Measurements from ENCODE around the gene IL6ST. TPM values are rescaled to one million over a fixed set of nuclear protein-coding genes. Genes with fewer than 3 reads are reported as not detected.
"Not testable (repeated sequence)": the region's sequence is repeated elsewhere in the genome, so short reads cannot be mapped to it uniquely, and the experiment has no call there.

Gene IL6ST
- total and polyA plus RNA-seq, 10 of the 15 experiments (the other 5 are each of a cell fraction or from before 2014, with no cell fraction given): 1.5 to 139 (median 13.0) TPM

DNA sequence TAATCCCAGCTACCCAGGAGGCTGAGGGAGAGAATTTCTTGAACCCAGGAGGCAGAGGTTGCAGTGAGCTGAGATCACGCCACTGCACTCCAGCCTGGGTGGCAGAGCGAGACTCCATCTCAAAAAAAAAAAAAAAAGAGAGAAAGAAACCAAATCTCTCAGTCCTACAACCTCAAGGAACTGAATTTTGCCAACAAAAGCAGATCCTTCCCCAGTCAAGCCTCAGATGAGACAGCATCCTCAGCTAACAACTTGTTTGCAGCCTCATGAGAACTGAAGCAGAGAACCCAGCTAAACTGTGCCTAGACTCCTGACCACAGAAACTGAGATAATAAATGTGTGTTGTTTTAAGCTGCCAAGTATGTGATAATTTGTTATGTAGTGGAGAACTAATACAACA lies 7.5 kb upstream of the IL6ST start:
- H4K20me1 ChIP-seq (ENCODE audit: control insufficient read depth, insufficient read depth): no peaks in the 10 kb centered on the region
- H3K9ac ChIP-seq (ENCODE audit: control insufficient read depth, insufficient read depth, low read length): no peak overlapping the region
- CTCF ChIA-PET: interaction anchor here (1.2 to 1.5 kb wide), 3 partner anchors 10 to 47 kb away, joined by 3 to 4 read pairs (median 3); no protein-coding TSS in a partner anchor
- H3K79me2 ChIP-seq (ENCODE audit: control insufficient read depth, insufficient read depth, low read length): no peaks in the 10 kb centered on the region
- no peaks in the 10 kb centered on the region for H3K27me3 ChIP-seq (replicated peaks in 1 of 2; ENCODE audit: control insufficient read depth in 2 of 2, insufficient read depth in 2 of 2, low read length in 1 of 2)
- FAIRE-seq: no peak
- 14% methylated on average over 1 of the region's 2 CpGs for WGBS (ENCODE audit: insufficient coverage, insufficient replicate concordance, low lambda C conversion rate, missing lambda C conversion rate)
- TF ChIP-seq, protein P1, sequence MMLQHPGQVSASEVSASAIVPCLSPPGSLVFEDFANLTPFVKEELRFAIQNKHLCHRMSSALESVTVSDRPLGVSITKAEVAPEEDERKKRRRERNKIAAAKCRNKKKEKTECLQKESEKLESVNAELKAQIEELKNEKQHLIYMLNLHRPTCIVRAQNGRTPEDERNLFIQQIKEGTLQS (IDR thresholded peaks at IDR 0.05; ENCODE audit: borderline replicate concordance, extremely low read depth, low read depth, low read length): no peak
- TF ChIP-seq MXI1 (IDR thresholded peaks at IDR 0.05; ENCODE audit: low read depth, low read length) (no peak), RCOR1 (conservative IDR thresholded peaks at IDR 0.05; ENCODE audit: low read depth, low read length) (no peak), STAT3 (IDR thresholded peaks at IDR 0.05; ENCODE audit: low read depth, low read length) (no peak), MEF2B (IDR thresholded peaks at IDR 0.05; ENCODE audit: partially characterized antibody, poor library complexity, severe bottlenecking) (no peak)
- TF ChIP-seq, protein P2, sequence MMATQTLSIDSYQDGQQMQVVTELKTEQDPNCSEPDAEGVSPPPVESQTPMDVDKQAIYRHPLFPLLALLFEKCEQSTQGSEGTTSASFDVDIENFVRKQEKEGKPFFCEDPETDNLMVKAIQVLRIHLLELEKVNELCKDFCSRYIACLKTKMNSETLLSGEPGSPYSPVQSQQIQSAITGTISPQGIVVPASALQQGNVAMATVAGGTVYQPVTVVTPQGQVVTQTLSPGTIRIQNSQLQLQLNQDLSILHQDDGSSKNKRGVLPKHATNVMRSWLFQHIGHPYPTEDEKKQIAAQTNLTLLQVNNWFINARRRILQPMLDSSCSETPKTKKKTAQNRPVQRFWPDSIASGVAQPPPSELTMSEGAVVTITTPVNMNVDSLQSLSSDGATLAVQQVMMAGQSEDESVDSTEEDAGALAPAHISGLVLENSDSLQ (IDR thresholded peaks at IDR 0.05): no peak
- peaks cover 6% of the 10 kb centered on the region; the same call in 1 of the 2 replicates for H3K4me1 ChIP-seq (ENCODE audit: control insufficient read depth, insufficient read depth, low read length)
- SMC1A ChIA-PET (ENCODE audit: uncharacterized antibody, unreplicated experiment): interaction anchor here (1.0 to 2.4 kb wide), 12 partner anchors 13 to 311 kb away, joined by 3 to 8 read pairs (median 4); no protein-coding TSS in a partner anchor
- in situ Hi-C loops (cut with MboI): no loop called here
- H3K4me2 ChIP-seq (ENCODE audit: control insufficient read depth, insufficient read depth): no peak overlapping the region
- POLR2A ChIA-PET: interaction anchor here (0.7 to 1.8 kb wide), 4 partner anchors 15 to 1784 kb away, joined by 4 to 5 read pairs (median 5); no protein-coding TSS in a partner anchor
- H3K27ac ChIP-seq (ENCODE audit: control insufficient read depth, insufficient read depth): no peak overlapping the region
- BruUV-seq (replicated peaks): no TSS peak
- H2AFZ ChIP-seq (ENCODE audit: control insufficient read depth, low read depth, low read length): no peak overlapping the region
- H3K36me3 ChIP-seq (ENCODE audit: control insufficient read depth in 2 of 2, insufficient read depth in 2 of 2, low read length in 1 of 2): no peaks in the 10 kb centered on the region
- RAD21 ChIA-PET (ENCODE audit: unreplicated experiment): interaction anchor here (0.8 to 1.5 kb wide), 5 partner anchors 22 to 199 kb away, joined by 3 to 5 read pairs (median 4); no protein-coding TSS in a partner anchor
- ATAC-seq: no peak
- intact Hi-C loops (cut with micrococcal nuclease; ENCODE audit: unreplicated experiment): no loop called here
- peaks cover 6% of the 10 kb centered on the region for H3K9me3 ChIP-seq (replicated peaks; ENCODE audit: control insufficient read depth, insufficient read depth, low read length)
- no peak overlapping the region for H3K4me3 ChIP-seq
- DNase-seq (ENCODE audit: low read depth, low spot score): no peak

DNA sequence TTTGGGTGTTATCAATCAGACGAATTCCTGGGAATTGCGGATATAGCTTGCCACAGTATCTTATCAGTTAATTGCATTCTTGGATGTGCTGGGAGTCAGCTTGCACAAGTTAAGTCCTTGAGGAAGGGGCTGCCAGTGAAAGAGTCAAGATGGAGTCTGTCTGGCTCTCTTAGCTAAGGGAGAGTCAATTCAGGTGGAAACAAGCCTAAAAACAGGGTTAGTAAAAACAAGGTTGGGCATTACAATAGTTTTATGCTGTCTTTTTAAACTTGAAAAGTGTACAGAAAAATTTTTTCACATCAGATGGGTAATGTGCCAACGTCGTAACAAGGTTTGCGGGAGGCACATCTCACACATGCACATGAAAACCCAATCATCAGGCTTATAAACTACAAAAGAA lies 5.5 kb upstream of the IL6ST start:
- FAIRE-seq; H3K36me3 ChIP-seq (ENCODE audit: control insufficient read depth in 2 of 2, insufficient read depth in 2 of 2, low read length in 1 of 2); H4K20me1 ChIP-seq (ENCODE audit: control insufficient read depth, insufficient read depth); BruUV-seq (replicated peaks); POLR2A ChIA-PET; in situ Hi-C loops (cut with MboI); DNase-seq (ENCODE audit: low read depth, low spot score); H3K27ac ChIP-seq (ENCODE audit: control insufficient read depth, insufficient read depth); RAD21 ChIA-PET (ENCODE audit: unreplicated experiment); intact Hi-C loops (cut with micrococcal nuclease; ENCODE audit: unreplicated experiment); H3K9ac ChIP-seq (ENCODE audit: control insufficient read depth, insufficient read depth, low read length); H3K4me1 ChIP-seq (ENCODE audit: control insufficient read depth, insufficient read depth, low read length); ATAC-seq; SMC1A ChIA-PET (ENCODE audit: uncharacterized antibody, unreplicated experiment); H2AFZ ChIP-seq (ENCODE audit: control insufficient read depth, low read depth, low read length); H3K4me2 ChIP-seq (ENCODE audit: control insufficient read depth, insufficient read depth); H3K79me2 ChIP-seq (ENCODE audit: control insufficient read depth, insufficient read depth, low read length); H3K9me3 ChIP-seq (replicated peaks; ENCODE audit: control insufficient read depth, insufficient read depth, low read length); CTCF ChIA-PET; H3K4me3 ChIP-seq; H3K27me3 ChIP-seq (replicated peaks in 1 of 2; ENCODE audit: control insufficient read depth in 2 of 2, insufficient read depth in 2 of 2, low read length in 1 of 2): not testable (repeated sequence)
- 97% methylated on average over 5 of the region's 5 CpGs for WGBS (ENCODE audit: insufficient coverage, insufficient replicate concordance, low lambda C conversion rate, missing lambda C conversion rate)
